GM21390 (cell line): Measurements from ENCODE around the gene NDUFB10.

Source experiments
- ATAC-seq: cut with Tn5 transposase; IDR thresholded peaks from one replicate; pipeline ENCODE4 v1.9.1; 2021; ENCODE audit not compliant: unreplicated experiment

Gene NDUFB10

DNA sequence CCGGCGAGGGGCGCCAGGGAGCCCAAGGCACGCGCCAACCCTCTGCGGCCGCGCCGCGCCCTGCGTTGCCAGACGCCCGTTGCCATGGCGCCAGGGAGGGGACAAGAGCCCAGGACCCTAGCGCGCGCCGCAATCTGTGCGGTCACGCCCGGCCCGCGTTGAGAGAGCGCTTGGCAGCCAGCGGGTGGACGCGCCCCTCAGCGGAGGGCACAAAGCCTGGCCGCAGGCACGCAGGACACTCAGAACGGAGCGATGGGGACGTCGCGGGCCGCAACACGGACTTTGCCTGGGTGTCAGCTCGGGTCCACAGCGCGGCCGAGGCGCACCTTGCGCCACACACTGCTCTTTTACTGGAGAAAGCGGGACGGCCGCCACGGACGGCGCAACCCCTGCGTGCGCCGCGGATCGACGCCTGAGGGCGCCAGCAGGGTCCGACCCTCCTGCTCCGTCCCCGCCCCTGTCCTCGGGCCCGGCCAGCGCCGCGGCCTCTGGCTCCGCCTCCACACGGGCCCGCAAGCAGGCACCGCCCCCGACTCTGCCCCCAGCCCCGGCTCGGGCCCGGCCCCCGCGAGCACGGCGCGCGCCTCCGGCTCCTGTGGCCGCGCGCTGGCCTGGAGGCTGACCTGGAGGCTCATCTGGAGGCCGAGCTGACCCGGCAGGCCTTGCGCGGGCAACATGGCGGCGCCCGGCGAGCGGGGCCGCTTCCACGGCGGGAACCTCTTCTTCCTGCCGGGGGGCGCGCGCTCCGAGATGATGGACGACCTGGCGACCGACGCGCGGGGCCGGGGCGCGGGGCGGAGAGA is 24.4 kb downstream of the NDUFB10 start, which contains the start of gene GFER:
Gene GFER, plus strand, starts transcription at position 650 of the 803 bp plus-strand sequence. Its CDS starts 26 bp downstream, at position 676.
- peak; percentile 65 for ATAC-seq

- ATAC-seq: peak; percentile 2
These were observed 25.2 kb downstream of the NDUFB10 start for GRCh38 chr16:1984347-1985225.

DNA sequence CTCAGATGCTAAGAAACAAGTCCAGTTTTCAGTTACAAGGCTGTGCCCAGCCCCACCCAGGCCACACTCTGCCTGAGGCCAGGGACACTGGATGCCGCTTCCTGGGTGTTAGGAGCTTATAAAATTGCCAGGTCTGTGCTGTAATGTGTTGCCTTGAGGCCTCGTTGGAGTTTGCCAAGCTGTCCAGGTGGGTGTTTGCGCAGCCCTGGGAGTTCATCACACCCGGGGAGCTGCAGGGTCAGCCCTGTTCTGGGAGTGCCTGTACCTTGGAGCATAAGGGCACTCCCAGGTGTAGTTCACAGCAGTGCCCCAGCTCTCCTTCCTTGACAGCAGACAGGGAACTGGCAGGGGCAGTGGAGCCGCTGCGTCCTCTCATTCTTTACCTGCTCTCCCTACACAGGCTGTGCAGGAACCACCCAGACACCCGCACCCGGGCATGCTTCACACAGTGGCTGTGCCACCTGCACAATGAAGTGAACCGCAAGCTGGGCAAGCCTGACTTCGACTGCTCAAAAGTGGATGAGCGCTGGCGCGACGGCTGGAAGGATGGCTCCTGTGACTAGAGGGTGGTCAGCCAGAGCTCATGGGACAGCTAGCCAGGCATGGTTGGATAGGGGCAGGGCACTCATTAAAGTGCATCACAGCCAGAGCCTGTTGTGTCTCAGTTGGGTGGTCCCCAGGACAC is 26.3 kb downstream of the NDUFB10 start:
- no peak for ATAC-seq

DNA sequence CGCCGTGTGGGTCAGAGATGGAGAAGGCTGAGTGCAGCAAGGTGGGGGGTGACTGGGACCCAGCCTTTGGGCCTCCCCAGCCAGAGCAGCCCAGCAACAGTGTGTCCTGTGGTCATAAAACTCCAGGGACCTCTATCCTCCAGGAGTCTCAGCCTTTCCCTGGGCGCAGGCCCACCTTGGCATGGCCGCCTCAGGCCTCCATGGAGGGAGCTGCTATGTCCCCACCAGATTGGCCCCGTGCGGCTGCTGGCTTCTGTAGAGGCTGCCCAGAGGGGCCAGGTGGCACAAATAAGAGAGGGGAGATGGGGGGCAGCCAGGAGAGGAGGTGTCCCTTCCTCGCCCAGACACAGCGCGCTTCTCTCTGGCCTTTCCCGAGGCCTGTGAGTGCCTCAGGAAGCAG is 27.9 kb downstream of the NDUFB10 start:
- ATAC-seq: no peak

GRCh38 chr16:1989209-1990100 is 30.1 kb downstream of the NDUFB10 start, which contains the start of gene SYNGR3:
Gene SYNGR3 (plus strand): TSS chr16:1989970. CDS start chr16:1990103, 133 bp downstream.
- no peak for ATAC-seq

GRCh38 chr16:1990101-1990350 is 30.7 kb downstream of the NDUFB10 start:
- no peak for ATAC-seq

GRCh38 chr16:1990351-1991134 is 31.2 kb downstream of the NDUFB10 start:
- no peak for ATAC-seq

DNA sequence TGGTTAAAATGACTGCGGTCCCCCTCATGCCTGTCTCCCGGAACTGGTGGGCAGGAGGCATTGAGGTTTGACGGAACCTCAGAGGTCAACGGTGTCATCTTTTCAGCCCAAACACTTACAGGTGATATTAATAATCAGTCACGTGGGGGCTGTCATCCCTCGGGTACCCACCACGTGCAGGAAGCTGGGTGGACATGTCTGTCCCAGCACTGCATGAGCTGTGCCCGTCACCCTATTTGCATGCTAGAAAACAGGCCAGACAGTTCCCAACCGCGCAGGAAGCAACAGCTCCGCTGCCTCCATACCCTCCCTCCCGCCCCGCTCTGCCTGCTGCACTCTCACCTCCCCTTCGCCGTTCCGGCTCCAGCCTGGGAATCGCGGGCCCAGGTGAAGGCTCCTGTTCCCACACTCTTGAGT is 31.8 kb downstream of the NDUFB10 start:
- ATAC-seq: peak; percentile 28

DNA sequence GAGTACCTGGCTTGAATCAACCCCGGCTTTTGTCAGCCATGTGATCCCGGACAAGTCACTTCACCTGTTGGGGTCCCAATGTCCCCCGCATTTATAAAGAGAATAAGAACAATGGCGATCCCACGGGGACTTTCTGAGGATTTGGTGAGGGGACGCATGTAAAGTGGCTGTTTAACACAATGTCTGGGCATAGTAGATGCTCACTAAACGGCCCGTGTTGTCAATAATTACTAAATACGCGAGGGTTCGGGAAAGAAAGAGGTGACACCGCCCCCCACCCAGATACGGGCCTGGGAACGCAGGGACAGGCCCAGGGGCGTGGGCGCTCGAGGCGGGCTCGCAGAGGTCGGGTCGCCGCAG is 32.2 kb downstream of the NDUFB10 start:
- no peak for ATAC-seq

- peak; percentile 42 for ATAC-seq
These were observed 32.8 kb downstream of the NDUFB10 start for GRCh38 chr16:1991948-1992703.

- ATAC-seq: no peak
These were observed 33.5 kb downstream of the NDUFB10 start for GRCh38 chr16:1992704-1993317.

DNA sequence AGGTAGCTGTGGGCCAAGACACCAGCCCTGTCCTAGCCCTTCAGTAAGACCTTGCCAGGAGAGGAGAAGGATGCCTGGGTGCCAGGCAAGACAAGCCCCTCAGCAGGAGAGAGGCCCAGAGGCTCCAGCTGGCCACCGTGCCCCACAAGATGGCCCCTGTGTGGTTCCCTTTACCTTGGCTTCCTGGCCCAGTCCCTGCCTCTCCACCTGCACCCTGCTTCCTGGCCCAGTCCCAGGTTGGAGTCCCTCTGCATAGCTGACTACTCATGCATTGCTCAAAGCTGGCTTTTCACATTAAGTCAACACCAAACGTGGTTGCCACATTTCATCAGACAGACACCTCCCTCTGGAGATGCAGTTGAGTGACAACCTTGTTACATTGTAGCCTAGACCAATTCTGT is 34.4 kb downstream of the NDUFB10 start:
- ATAC-seq: no peak

GRCh38 chr16:1997494-1998359 is 38.4 kb downstream of the NDUFB10 start:
- no peak for ATAC-seq

DNA sequence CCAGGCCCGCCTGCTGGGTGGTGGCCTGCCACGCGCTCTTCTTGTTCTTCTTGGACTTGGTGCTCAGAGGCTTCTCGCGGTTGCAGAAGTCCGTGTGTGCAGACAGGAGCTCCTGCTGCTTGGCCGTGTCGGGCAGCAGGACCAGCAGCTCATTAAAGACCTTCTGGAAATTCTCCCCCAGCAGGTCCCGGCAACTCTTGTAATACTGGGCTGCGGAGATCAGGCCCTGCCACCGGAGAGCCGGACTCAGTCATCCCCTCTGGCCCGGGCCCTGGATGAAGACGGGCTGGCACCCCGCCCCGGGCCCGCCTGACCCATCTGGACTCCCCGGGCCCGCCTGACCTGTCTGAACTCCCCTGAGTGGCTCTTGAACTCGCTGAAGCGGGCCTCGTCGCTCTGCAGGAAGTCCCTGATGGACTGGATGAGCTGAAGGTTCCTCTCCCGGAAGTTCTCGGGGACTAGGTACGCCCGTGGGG is 39.1 kb downstream of the NDUFB10 start:
- no peak for ATAC-seq

DNA sequence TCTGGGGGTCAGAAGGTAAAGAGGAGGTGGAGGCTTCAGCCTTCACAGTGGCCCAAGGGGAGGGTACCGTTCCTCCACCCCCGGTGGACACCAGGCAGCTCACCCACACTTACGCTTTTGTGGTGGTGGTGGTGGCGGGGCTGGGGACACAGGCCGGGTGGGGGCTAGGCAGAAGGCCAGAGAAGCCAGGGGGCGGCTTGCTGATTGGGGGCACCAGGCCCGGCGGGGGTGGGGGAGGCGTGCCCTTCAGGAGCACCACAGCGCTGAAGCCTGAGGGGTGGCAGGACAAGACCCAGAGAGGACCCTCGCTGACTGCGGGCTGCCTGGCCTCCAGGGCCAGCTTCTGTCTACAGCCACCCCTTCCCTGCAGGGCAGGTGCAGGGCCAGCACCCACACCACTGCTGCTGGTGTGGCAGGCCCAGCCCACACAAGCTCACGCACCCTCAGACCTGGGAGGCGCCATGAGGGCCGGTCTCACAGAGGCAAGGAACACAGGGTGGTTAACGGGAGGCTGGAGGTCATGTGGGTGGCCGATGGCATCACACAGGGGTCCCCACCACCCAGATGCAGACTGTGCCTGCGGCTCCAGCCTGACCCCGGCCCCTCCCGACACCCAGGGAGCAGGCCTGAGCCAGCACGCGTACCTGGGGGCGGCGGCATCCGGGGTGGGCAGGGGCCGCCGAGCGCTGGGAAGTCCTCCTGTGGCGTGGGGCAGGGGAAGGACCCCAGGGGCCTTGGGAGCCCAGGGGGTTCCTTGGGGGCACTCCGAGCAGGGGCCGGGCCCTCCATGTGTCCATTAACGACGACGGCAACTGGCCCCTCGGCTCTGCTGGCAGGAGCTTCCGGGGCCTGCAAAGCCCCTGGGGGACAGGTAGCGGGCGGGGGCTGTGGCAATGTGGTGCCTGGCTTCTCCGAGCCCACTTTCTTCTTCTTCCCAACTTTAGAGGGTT is 39.8 kb downstream of the NDUFB10 start:
- no peak for ATAC-seq

DNA sequence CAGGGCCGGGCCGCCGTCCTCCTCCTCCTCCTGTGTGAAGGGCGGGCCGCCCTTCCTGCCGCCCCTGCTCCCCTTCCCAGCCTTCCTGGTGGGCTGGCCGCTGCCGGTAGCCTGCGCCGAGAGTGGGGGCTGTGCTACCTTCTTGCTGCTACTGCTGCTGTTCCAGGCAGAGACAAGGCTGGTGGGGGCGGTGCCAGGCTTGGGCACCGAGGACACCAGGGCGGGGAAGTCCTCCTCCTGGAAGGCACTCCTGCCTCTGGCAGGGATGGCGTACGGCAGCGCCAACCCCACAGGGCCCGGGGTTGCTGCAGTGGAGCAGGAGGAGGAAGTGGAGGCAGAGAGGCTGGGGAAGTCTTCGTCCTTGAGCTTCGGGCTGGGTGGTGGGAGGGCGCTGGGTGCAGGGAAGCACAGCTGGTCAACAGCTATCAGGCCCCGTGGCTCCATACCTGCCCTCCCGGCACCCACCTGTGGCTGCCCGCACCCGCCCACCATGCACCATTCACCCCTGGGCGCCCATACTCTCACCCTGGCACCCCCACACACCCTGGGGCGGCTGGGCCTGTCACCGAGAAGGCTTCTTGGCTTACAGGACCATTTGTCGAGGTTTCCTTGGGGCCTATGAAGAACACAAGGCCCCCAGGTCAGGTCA is 40.7 kb downstream of the NDUFB10 start:
- ATAC-seq: no peak
